ENCODE measurements around the gene CXCR4.
"Not testable (repeated sequence)": the region's sequence is repeated elsewhere in the genome, so short reads cannot be mapped to it uniquely, and the experiment has no call there.

CXCR4 gene

GRCh38 chr2:136077107-136077506, 40.8 kb downstream of the CXCR4 start:
- DNase-seq (ENCODE audit: low read depth), result no peak

GRCh38 chr2:136075476-136075875, 42.5 kb downstream of the CXCR4 start:
- DNase-seq (ENCODE audit: low read depth), result no peak

- DNase-seq (ENCODE audit: low read depth), result no peak
These were observed 45.3 kb downstream of the CXCR4 start for GRCh38 chr2:136072621-136073020.

GRCh38 chr2:136071887-136072286, 46.1 kb downstream of the CXCR4 start:
- not testable (repeated sequence) for DNase-seq (ENCODE audit: low read depth)

GRCh38 chr2:136070913-136071312, 47.0 kb downstream of the CXCR4 start:
- no peak for DNase-seq (ENCODE audit: low read depth)

GRCh38 chr2:136069773-136070172, 48.2 kb downstream of the CXCR4 start:
- no peak for DNase-seq (ENCODE audit: low read depth)

GRCh38 chr2:136068581-136069227, 49.2 kb downstream of the CXCR4 start:
- DNase-seq (ENCODE audit: low read depth), result no peak

- DNase-seq (ENCODE audit: low read depth), result no peak
These were observed 49.9 kb downstream of the CXCR4 start for GRCh38 chr2:136067897-136068580.

- DNase-seq (ENCODE audit: low read depth), result no peak
These were observed 50.5 kb downstream of the CXCR4 start for GRCh38 chr2:136067459-136067858.

GRCh38 chr2:136065907-136066306, 52.0 kb downstream of the CXCR4 start:
- DNase-seq (ENCODE audit: low read depth), result no peak

GRCh38 chr2:136065384-136065783, 52.6 kb downstream of the CXCR4 start:
- no peak for DNase-seq (ENCODE audit: low read depth)

Data from stromal cell of bone marrow (primary cell).